HG02970 (cell line): ENCODE measurements around the gene ZNF775.

Source experiments
- ATAC-seq: cut with Tn5 transposase; IDR thresholded peaks from one replicate; pipeline ENCODE4 v1.9.1; 2021; ENCODE audit warnings: mild to moderate bottlenecking, moderate library complexity, moderate number of reproducible peaks; ENCODE audit not compliant: unreplicated experiment, low FRiP score

Gene ZNF775

GRCh38 chr7:150344299-150344698 is 34.8 kb upstream of the ZNF775 start:
- no peak for ATAC-seq

- no peak for ATAC-seq
Measured at GRCh38 chr7:150345012-150345411, 34.1 kb upstream of the ZNF775 start.

- ATAC-seq, result no peak
Measured at GRCh38 chr7:150346922-150347321, 32.2 kb upstream of the ZNF775 start.

- ATAC-seq, result no peak
Measured at GRCh38 chr7:150351587-150352194, 27.4 kb upstream of the ZNF775 start.

GRCh38 chr7:150355666-150356059 is 23.5 kb upstream of the ZNF775 start:
- no peak for ATAC-seq

- no peak for ATAC-seq
Measured at GRCh38 chr7:150356265-150356897, 22.7 kb upstream of the ZNF775 start.

- ATAC-seq, result no peak
Measured at GRCh38 chr7:150357270-150357669, 21.9 kb upstream of the ZNF775 start.

- no peak for ATAC-seq
Measured at GRCh38 chr7:150357771-150358427, 21.2 kb upstream of the ZNF775 start.

- no peak for ATAC-seq
Measured at GRCh38 chr7:150358433-150358832, 20.7 kb upstream of the ZNF775 start.

- ATAC-seq, result no peak
Measured at GRCh38 chr7:150358988-150359621, 20.0 kb upstream of the ZNF775 start.

- no peak for ATAC-seq
Measured at GRCh38 chr7:150359622-150360362, 19.3 kb upstream of the ZNF775 start.

GRCh38 chr7:150360363-150361058 is 18.6 kb upstream of the ZNF775 start:
- ATAC-seq, result no peak

- no peak for ATAC-seq
Measured at GRCh38 chr7:150361402-150361801, 17.7 kb upstream of the ZNF775 start.

- ATAC-seq, result no peak
Measured at GRCh38 chr7:150361807-150362621, 17.1 kb upstream of the ZNF775 start.

GRCh38 chr7:150363370-150363769 is 15.8 kb upstream of the ZNF775 start:
- no peak for ATAC-seq

- ATAC-seq, result no peak
Measured at GRCh38 chr7:150363872-150364271, 15.3 kb upstream of the ZNF775 start.

- ATAC-seq, result no peak
Measured at GRCh38 chr7:150365194-150365593, 13.9 kb upstream of the ZNF775 start.

- ATAC-seq, result no peak
Measured at GRCh38 chr7:150365673-150366398, 13.3 kb upstream of the ZNF775 start.

GRCh38 chr7:150367677-150368095 is 11.4 kb upstream of the ZNF775 start:
- no peak for ATAC-seq
